GM12873 (cell line): ENCODE results near the gene ARHGEF6.

Experiments used
- TF ChIP-seq, protein P1 (sequence below): IDR thresholded peaks from 2 replicates; pipeline ENCODE4 v1.5.1; 2012; ENCODE audit warnings: low read depth, mild to moderate bottlenecking, moderate library complexity, low read length, control low read depth; ENCODE audit not compliant: insufficient read depth; ENCODE audit errors: missing control alignments

The ARHGEF6 gene, protein sequence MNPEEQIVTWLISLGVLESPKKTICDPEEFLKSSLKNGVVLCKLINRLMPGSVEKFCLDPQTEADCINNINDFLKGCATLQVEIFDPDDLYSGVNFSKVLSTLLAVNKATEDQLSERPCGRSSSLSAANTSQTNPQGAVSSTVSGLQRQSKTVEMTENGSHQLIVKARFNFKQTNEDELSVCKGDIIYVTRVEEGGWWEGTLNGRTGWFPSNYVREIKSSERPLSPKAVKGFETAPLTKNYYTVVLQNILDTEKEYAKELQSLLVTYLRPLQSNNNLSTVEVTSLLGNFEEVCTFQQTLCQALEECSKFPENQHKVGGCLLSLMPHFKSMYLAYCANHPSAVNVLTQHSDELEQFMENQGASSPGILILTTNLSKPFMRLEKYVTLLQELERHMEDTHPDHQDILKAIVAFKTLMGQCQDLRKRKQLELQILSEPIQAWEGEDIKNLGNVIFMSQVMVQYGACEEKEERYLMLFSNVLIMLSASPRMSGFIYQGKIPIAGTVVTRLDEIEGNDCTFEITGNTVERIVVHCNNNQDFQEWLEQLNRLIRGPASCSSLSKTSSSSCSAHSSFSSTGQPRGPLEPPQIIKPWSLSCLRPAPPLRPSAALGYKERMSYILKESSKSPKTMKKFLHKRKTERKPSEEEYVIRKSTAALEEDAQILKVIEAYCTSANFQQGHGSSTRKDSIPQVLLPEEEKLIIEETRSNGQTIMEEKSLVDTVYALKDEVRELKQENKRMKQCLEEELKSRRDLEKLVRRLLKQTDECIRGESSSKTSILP

GRCh38 chrX:136780763-136781162 is at the start of gene ARHGEF6:
ARHGEF6 (minus strand) TSS chrX:136780932; CDS start chrX:136780882, 50 bp downstream.
- TF ChIP-seq, protein P1, sequence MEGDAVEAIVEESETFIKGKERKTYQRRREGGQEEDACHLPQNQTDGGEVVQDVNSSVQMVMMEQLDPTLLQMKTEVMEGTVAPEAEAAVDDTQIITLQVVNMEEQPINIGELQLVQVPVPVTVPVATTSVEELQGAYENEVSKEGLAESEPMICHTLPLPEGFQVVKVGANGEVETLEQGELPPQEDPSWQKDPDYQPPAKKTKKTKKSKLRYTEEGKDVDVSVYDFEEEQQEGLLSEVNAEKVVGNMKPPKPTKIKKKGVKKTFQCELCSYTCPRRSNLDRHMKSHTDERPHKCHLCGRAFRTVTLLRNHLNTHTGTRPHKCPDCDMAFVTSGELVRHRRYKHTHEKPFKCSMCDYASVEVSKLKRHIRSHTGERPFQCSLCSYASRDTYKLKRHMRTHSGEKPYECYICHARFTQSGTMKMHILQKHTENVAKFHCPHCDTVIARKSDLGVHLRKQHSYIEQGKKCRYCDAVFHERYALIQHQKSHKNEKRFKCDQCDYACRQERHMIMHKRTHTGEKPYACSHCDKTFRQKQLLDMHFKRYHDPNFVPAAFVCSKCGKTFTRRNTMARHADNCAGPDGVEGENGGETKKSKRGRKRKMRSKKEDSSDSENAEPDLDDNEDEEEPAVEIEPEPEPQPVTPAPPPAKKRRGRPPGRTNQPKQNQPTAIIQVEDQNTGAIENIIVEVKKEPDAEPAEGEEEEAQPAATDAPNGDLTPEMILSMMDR: no peak

DNA sequence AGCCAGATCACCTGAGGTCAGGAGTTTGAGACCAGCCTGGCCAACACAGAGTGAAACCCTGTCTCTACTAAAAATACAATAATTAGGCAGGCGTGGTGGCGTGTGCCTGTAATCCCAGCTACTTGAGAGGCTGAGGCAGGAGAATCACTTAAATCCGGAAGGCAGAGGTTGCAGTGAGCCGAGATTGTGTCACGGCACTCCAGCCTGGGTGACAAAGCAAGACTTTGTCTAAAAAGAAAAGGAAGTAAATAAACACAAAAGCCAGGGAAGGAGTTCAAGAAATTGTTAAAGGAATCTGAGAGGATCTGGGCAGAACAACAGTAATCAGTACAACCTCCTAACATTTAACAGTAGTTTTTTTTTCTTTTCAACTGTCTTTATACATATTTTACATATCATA is 48.7 kb upstream of the ARHGEF6 start:
- TF ChIP-seq, protein P1: no peak

GRCh38 chrX:136828830-136829229 is 48.1 kb upstream of the ARHGEF6 start:
- TF ChIP-seq, protein P1: no peak

DNA sequence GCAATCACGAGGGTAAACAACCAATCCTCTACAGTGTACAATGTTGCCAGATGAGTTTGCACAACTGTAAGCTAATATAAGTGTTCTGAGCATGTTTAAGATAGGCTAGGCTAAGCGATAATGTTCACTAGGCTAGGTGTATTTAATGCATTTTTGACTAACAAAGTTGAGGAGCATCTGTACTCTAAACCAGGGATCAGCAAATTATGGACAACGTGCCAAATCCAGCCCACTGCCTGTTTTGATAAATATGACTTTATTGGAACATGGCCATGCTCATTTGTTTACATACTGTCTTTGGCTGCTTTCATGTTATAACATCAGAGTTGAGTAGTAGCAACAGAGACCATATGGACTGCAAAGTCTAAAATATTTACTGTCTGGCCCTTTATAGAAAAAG is 46.3 kb upstream of the ARHGEF6 start:
- TF ChIP-seq, protein P1: no peak

DNA sequence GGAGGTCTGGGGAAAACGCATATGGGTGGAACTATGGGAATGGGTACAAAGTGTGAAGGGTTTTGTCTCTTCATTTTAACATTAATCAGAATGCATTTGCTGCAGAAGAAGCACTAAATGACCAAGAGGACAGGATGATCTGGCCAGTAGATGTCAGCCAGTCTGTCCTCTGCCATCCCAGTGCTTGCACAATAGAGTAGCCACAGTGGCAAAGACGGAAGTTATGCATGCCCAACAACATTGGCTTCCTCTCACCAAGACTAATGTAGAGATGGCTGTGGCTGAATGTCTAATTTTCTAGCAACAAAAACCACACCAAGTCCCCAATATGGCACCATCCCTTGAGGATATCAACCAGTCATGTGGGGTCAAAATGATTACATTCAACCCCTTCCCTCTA is 45.0 kb upstream of the ARHGEF6 start:
- TF ChIP-seq, protein P1: no peak

DNA sequence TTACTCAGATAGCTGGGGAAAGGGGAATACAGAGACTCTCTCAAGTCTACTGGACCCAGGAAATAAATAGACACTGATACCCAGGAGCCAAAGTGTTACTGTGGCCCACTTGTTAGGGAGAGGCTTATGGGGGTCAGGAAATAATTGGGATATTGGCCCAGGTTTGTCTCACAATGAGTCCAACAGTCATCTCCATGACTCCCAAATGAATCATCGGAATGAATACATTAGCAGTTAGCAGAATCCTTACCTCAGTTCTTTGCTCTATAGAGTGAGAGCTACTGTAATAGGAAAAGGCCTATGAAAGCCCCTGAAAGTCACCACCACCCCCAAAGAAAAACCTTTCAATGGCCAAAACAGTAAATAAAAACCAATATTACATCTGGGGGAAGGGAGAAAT is 42.4 kb upstream of the ARHGEF6 start:
- TF ChIP-seq, protein P1: no peak
